Stimulated activated CD8-positive, alpha-beta memory T cell treated with anti-CD3 and anti-CD28 coated beads, Interleukin-7, amount 100 ng/mL, for 48 hours (primary cell): ENCODE data around the gene PTGES3.
"Not testable (repeated sequence)": the region's sequence is repeated elsewhere in the genome, so short reads cannot be mapped to it uniquely, and the experiment has no call there.

Experiments
- DNase-seq, 2 donors: peaks; one replicate each; pipeline ENCODE4 v3.0.0-alpha.2; 2020; ENCODE audit warnings: low read depth in 1 of 2; ENCODE audit errors: extremely low read depth in 1 of 2

PTGES3 gene

GRCh38 chr12:56688129-56688845 is at the start of gene PTGES3:
TSS of gene PTGES3 (minus strand) at chr12:56688284. CDS start at chr12:56687999, 285 bp downstream.
- peak; percentile 96 to 98 for DNase-seq

GRCh38 chr12:56728139-56728861 is 40.2 kb upstream of the PTGES3 start:
- DNase-seq = no peak

GRCh38 chr12:56726196-56726675 is 38.2 kb upstream of the PTGES3 start:
- DNase-seq = not testable (repeated sequence)

- no peak for DNase-seq
Measured at GRCh38 chr12:56725723-56726102, 37.6 kb upstream of the PTGES3 start.

GRCh38 chr12:56724972-56725722 is 37.1 kb upstream of the PTGES3 start, which contains the start of gene NACA:
TSS of gene NACA (minus strand) at chr12:56725299. CDS start at chr12:56724521, 778 bp downstream.
- peak; percentile 95 to 100 for DNase-seq

GRCh38 chr12:56724701-56724971 is 36.6 kb upstream of the PTGES3 start:
- DNase-seq = no peak

- no peak for DNase-seq
Measured at GRCh38 chr12:56723889-56724700, 36.0 kb upstream of the PTGES3 start.

- DNase-seq = no peak
Measured at GRCh38 chr12:56723352-56723751, 35.3 kb upstream of the PTGES3 start.

- no peak for DNase-seq
Measured at GRCh38 chr12:56722832-56723231, 34.7 kb upstream of the PTGES3 start.

- DNase-seq = no peak
Measured at GRCh38 chr12:56721721-56722120, 33.6 kb upstream of the PTGES3 start.

- no peak for DNase-seq
Measured at GRCh38 chr12:56721216-56721615, 33.1 kb upstream of the PTGES3 start.

GRCh38 chr12:56720731-56721151 is 32.7 kb upstream of the PTGES3 start:
- DNase-seq = no peak

- DNase-seq = no peak
Measured at GRCh38 chr12:56719056-56719455, 31.0 kb upstream of the PTGES3 start.

GRCh38 chr12:56718636-56719035 is 30.6 kb upstream of the PTGES3 start:
- DNase-seq = no peak

- no peak for DNase-seq
Measured at GRCh38 chr12:56718149-56718548, 30.1 kb upstream of the PTGES3 start.

GRCh38 chr12:56716933-56717880 is 29.1 kb upstream of the PTGES3 start:
- no peak for DNase-seq

- DNase-seq = no peak
Measured at GRCh38 chr12:56716458-56716857, 28.4 kb upstream of the PTGES3 start.

- no peak for DNase-seq
Measured at GRCh38 chr12:56715798-56716197, 27.7 kb upstream of the PTGES3 start.

- DNase-seq = no peak
Measured at GRCh38 chr12:56714431-56714929, 26.4 kb upstream of the PTGES3 start.
